Keratinocyte (primary cell): ENCODE measurements around the gene PLAAT3. TPM values are rescaled to one million over a fixed set of nuclear protein-coding genes. Genes with fewer than 3 reads are reported as not detected.

Source experiments
- DNase-seq: peaks from one replicate; pipeline ENCODE4 v3.0.0-alpha.2; 2011; ENCODE audit warnings: low read depth, missing footprints, low spot score
- FAIRE-seq: peaks from 2 replicates; lab custom pipeline; 2011; peaks lifted over from hg19 to GRCh38; lab: Jason Lieb, UNC
- H2AFZ ChIP-seq: 2 replicates; pipeline ENCODE4 v1.6.0; 2012; ENCODE audit warnings: low read length, control low read depth, inconsistent platforms; ENCODE audit not compliant: control insufficient read depth
- H3K27ac ChIP-seq: 2 replicates; pipeline ENCODE4 v1.5.1; 2011; ENCODE audit warnings: low read length; ENCODE audit not compliant: control insufficient read depth, insufficient read depth
- H3K27me3 ChIP-seq: 3 replicates; pipeline ENCODE4 v1.6.0; 2011; ENCODE audit warnings: low read length; ENCODE audit not compliant: control insufficient read depth, insufficient read depth; ENCODE audit errors: extremely low read depth
- H3K36me3 ChIP-seq, 2 experiments: 2 replicates in 1 of 2; 3 replicates in 1 of 2; pipeline ENCODE4 v1.5.1; 2011; ENCODE audit warnings: low read length in 2 of 2, mild to moderate bottlenecking in 1 of 2; ENCODE audit not compliant: control insufficient read depth in 2 of 2, insufficient read depth in 2 of 2; ENCODE audit errors: extremely low read depth in 1 of 2
- H3K4me1 ChIP-seq: 3 replicates; pipeline ENCODE4 v1.5.1; 2011; ENCODE audit warnings: low read length; ENCODE audit not compliant: control insufficient read depth, insufficient read depth; ENCODE audit errors: extremely low read depth
- H3K4me2 ChIP-seq: 3 replicates; pipeline ENCODE4 v1.6.0; 2011; ENCODE audit warnings: low read depth, low read length; ENCODE audit not compliant: control insufficient read depth, insufficient read depth; ENCODE audit errors: extremely low read depth
- H3K4me3 ChIP-seq, 3 experiments: fragments of 200-600 bp in 1 of 3; sonication (generic) in 1 of 3; 2 replicates in 2 of 3; 3 replicates in 1 of 3; pipeline ENCODE4 v1.5.1; 2011 to 2016; ENCODE audit warnings: low read length in 3 of 3, mild to moderate bottlenecking in 3 of 3, control low read depth in 2 of 3, inconsistent platforms in 1 of 3, low read depth in 1 of 3, mixed read lengths in 1 of 3, mixed run types in 1 of 3, moderate library complexity in 1 of 3; ENCODE audit not compliant: control insufficient read depth in 2 of 3, insufficient read depth in 2 of 3; ENCODE audit errors: extremely low read depth in 1 of 3
- H3K79me2 ChIP-seq: 2 replicates; pipeline ENCODE4 v1.6.0; 2012; ENCODE audit warnings: low read length; ENCODE audit not compliant: control insufficient read depth, insufficient read depth
- H3K9ac ChIP-seq: 3 replicates; pipeline ENCODE4 v1.6.0; 2011; ENCODE audit warnings: low read length; ENCODE audit not compliant: control insufficient read depth, insufficient read depth; ENCODE audit errors: extremely low read depth
- H3K9me1 ChIP-seq: 3 replicates; pipeline ENCODE4 v1.6.0; 2011; ENCODE audit warnings: low read length; ENCODE audit not compliant: control insufficient read depth, insufficient read depth; ENCODE audit errors: extremely low read depth
- H3K9me3 ChIP-seq: 2 replicates; pipeline ENCODE4 v1.5.1; 2012; ENCODE audit warnings: low read depth, low read length; ENCODE audit not compliant: control insufficient read depth
- H4K20me1 ChIP-seq: 3 replicates; pipeline ENCODE4 v1.6.0; 2011; ENCODE audit warnings: low read length; ENCODE audit not compliant: control insufficient read depth, insufficient read depth; ENCODE audit errors: extremely low read depth
- CTCF ChIP-seq, 3 experiments: IDR thresholded peaks in 1 of 3; conservative IDR thresholded peaks in 1 of 3; optimal IDR thresholded peaks in 1 of 3; 2 replicates in 2 of 3; 3 replicates in 1 of 3; pipeline versions ENCODE3 to v1.5.1; 2011; ENCODE audit warnings: low read length in 3 of 3, mild to moderate bottlenecking in 3 of 3, moderate library complexity in 2 of 3, control low read depth in 1 of 3, inconsistent platforms in 1 of 3; ENCODE audit not compliant: insufficient read depth in 2 of 3; ENCODE audit errors: extremely low read depth in 1 of 3
- EZH2 ChIP-seq: IDR thresholded peaks from one replicate; pipeline ENCODE4 v1.6.1; 2012; ENCODE audit warnings: inconsistent platforms, mild to moderate bottlenecking, low read length, moderate library complexity
- dilution Hi-C: fragments of 300-500 bp; cut with MboI; formaldehyde crosslinking; loops from one replicate; pipeline ENCODE4 v1.7.0; 2020; ENCODE audit warnings: low sequenced_read_pairs; ENCODE audit not compliant: extremely low pct_ligation_motif_present
- polyA plus RNA-seq, 5 experiments: library from polyadenylated mRNA; depleted of rRNA in 3 of 5; stranded (reverse) in 3 of 5; stranded (forward) in 1 of 5; unstranded in 1 of 5; fragments of >200 nt; gene quantifications; 1 replicate in 1 of 5; 2 replicates in 3 of 5; 3 replicates in 1 of 5; pipeline versions ENCODE4 v1.2.1 to v1.2.3, GENCODE V29; 2011 to 2012; ENCODE audit warnings: missing spikeins in 2 of 5, low read depth in 1 of 5, low replicate concordance in 1 of 5

Gene PLAAT3
- polyA plus RNA-seq, 1 donor (not counting 4 experiments of a cell fraction or from before 2014, with no cell fraction given): 0.20 TPM

- H4K20me1 ChIP-seq: no peaks in the 10 kb centered on the region
- no peaks in the 10 kb centered on the region for H3K9me3 ChIP-seq
- FAIRE-seq (no peak), DNase-seq (no peak)
- H3K4me2 ChIP-seq: no peak overlapping the region
- dilution Hi-C loops: no loop called here
- H3K9me1 ChIP-seq: no peaks in the 10 kb centered on the region
- H3K79me2 ChIP-seq: no peaks in the 10 kb centered on the region
- peaks cover 12 to 22% of the 10 kb centered on the region in 2 experiments for H3K36me3 ChIP-seq
- peak; percentile 65 to 77 (median 72) for TF ChIP-seq CTCF (optimal IDR thresholded peaks at IDR 0.05 in 1 of 3, IDR thresholded peaks at IDR 0.05 in 1 of 3, conservative IDR thresholded peaks at IDR 0.05 in 1 of 3; ENCODE audit: extremely low read depth in 1 of 3, insufficient read depth in 2 of 3, low read length in 3 of 3)
- TF ChIP-seq EZH2: no peak
- no peak overlapping the region for H2AFZ ChIP-seq
- H3K27ac ChIP-seq: no peak overlapping the region
- no peaks in the 10 kb centered on the region for H3K27me3 ChIP-seq
- no peaks in the 10 kb centered on the region for H3K4me1 ChIP-seq
- no peak overlapping the region for H3K4me3 ChIP-seq
- H3K9ac ChIP-seq: no peak overlapping the region
Observed at GRCh38 chr11:63635762-63636465, 21.7 kb upstream of the PLAAT3 start.

- Histone ChIP-seq H3K27me3 (no peaks in the 10 kb centered on the region), H3K79me2 (no peaks in the 10 kb centered on the region), H2AFZ (no peak overlapping the region), H3K9ac (no peak overlapping the region), H3K36me3 (peaks cover 16 to 22% of the 10 kb centered on the region in 2 experiments), H3K27ac (no peak overlapping the region), H3K4me2 (no peak overlapping the region), H3K4me3 (no peak overlapping the region), H3K9me1 (no peaks in the 10 kb centered on the region), H3K9me3 (no peaks in the 10 kb centered on the region), H3K4me1 (no peaks in the 10 kb centered on the region), H4K20me1 (no peaks in the 10 kb centered on the region)
- dilution Hi-C loops: no loop called here
- DNase-seq: no peak
- no peak for TF ChIP-seq EZH2
- no peak for TF ChIP-seq CTCF (optimal IDR thresholded peaks at IDR 0.05 in 1 of 3, IDR thresholded peaks at IDR 0.05 in 1 of 3, conservative IDR thresholded peaks at IDR 0.05 in 1 of 3; ENCODE audit: extremely low read depth in 1 of 3, insufficient read depth in 2 of 3, low read length in 3 of 3)
- FAIRE-seq: no peak
Observed at GRCh38 chr11:63629426-63629825, 15.2 kb upstream of the PLAAT3 start.
